GM21526 (cell line): Measurements from ENCODE around the gene CYP2D6.
"Not testable (repeated sequence)": the region's sequence is repeated elsewhere in the genome, so short reads cannot be mapped to it uniquely, and the experiment has no call there.

ENCODE experiments used
- ATAC-seq: cut with Tn5 transposase; IDR thresholded peaks from one replicate; pipeline ENCODE4 v1.9.1; 2021; ENCODE audit warnings: moderate library complexity; ENCODE audit not compliant: unreplicated experiment, low FRiP score

Gene CYP2D6

DNA sequence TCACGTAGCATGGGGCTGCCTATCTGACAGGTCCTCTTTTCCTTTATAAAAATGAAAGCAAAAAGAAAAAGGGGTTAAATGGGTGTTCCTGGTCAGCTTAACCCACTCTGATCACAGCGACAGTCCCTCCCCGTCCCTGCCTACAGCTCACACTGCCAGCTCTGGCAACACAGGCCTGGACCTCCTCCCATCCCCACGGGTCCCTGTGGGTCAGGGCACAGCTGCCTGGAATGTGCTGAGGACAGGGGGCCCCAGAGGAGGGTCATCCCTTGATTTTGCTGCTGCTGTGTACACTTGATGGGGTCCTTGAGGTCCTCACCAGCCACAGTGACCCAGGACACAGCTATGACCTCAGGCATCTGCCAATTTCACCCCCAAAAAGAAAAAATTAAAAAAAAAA lies 29.6 kb upstream of the CYP2D6 start:
- no peak for ATAC-seq

GRCh38 chr22:42158456-42159132 lies 28.0 kb upstream of the CYP2D6 start:
- no peak for ATAC-seq

GRCh38 chr22:42156598-42156997 lies 26.0 kb upstream of the CYP2D6 start:
- ATAC-seq: no peak

DNA sequence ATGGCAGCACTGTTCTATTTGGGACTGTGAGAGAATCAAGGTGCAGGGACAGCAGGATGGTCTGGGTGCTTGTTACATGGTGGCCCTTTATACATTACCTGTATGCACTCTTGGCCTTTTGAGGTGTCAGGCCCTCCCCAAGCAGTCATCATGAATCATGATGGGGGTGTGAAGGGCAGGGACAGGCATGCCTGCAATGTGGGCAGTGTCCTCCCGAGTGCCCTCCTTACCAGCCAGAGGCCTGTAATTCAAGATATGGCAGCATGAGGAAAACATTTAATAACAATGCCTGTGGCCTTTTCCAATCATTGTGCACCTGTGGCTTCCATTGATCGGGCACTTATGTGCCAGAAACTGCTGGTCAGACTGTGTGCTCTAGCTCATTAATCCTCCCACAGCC lies 25.5 kb upstream of the CYP2D6 start:
- ATAC-seq: no peak

- no peak for ATAC-seq
Measured at GRCh38 chr22:42155053-42155543, 24.5 kb upstream of the CYP2D6 start.

DNA sequence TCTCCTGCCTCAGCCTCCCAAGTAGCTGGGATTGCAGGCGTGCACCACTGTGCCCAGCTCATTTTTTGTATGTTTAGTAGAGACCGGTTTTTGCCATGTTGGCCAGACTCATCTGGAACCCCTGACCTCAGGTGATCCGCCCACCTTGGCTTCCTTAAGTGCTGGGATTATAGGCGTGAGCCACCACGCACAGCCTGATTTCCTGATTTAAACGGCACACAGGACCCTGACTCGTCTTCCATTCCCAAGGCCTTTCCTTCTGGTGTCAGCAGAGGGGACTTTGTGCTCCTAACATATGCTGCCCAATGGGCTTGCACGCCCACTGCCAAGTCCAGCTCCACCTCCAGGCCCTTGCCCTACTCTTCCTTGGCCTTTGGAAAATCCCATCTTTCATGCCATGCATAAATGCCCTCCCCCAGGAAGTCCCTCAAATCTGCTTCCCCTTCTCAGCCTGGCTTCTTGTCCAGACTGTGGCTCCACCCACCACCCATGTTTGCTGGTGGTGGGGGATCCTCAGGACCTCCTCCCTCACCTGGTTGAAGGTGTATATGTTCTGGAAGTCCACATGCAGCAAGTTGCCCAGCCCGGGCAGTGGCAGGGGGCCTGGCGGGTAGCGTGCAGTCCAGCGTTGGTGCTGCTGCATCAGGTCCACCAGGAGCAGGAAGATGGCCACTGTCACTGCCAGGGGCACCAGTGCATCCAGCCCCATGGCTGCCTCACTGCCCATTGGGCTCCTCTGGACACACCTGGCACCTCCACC lies 23.9 kb upstream of the CYP2D6 start:
- ATAC-seq: no peak

DNA sequence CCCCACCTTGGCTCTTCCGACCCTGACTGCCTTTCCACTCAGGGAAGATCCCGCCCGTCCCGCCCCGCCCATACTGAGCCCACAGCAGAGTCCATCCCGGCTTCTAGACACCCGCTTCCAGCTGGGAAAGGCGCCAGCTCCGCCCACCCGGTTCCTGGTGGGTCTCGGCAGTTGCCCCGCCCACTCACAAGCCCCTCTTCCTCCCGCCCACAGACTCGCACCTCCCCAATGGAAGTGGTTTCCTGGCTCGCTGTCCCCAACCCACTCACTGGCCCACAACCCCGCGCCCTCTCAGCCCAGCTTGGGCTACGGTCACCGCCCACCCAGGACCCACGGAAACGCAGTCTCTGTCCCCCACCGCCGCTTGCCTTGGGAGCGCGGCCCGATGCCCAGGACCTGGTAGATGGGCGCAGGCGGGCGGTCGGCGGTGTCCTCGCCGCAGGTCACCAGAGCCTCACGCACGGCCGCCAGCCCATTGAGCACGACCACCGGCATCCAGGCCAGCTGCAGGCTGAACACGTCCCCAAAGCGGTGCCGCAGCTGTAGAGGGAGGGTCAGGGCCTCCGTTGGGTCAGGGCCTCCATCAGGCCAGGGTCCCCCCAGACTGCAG lies 22.2 kb upstream of the CYP2D6 start:
- ATAC-seq: no peak

DNA sequence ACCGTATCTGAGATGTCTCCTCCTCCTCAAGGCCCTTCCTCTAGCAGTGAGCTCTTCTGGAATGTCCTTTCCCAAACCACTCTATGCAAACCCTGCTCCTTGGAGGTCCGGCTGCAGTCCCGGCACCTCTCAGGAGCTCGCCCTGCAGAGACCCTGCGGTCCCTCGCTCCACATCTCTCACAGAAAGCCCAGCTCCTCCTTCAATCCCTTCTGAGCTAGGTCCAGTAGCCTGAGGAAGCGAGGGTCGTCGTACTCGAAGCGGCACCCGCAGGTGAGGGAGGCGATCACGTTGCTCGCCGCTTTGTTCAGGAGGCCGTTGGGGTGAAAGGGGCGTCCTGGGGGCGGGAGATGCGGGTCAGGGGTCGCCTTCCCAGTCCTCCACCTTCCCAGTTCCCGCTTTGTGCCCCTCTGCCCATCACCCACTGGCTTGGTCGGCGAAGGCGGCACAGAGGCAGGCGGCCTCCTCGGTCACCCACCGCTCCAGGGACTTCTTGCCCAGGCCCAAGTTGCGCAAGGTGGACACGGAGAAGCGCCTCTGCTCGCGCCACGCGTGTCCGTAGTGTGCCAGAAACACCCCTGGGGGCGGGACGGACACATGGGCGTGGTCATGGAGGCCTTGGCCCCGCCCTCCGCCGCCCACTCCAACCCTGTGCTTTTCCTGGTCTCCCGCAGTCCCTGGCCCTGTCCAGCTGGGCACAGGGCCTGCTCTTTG lies 21.5 kb upstream of the CYP2D6 start:
- no peak for ATAC-seq

GRCh38 chr22:42150727-42151590 lies 20.3 kb upstream of the CYP2D6 start:
- no peak for ATAC-seq

DNA sequence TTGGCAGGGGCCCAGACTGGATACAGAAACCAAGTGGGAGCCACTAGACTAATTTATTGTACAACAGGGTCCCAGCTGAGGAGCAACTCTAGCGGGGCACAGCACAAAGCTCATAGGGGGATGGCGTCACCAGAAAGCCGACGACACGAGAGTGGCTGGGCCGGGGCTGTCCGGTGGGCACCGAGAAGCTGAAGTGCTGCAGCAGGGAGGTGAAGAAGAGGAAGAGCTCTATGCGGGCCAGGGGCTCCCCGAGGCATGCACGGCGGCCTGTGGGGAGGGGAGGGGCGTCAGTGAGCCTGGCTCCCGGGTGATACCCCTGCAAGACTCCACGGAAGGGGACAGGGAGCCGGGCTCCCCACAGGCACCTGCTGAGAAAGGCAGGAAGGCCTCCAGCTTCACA lies 19.2 kb upstream of the CYP2D6 start:
- ATAC-seq: not testable (repeated sequence)

- no peak for ATAC-seq
Measured at GRCh38 chr22:42145175-42145574, 14.6 kb upstream of the CYP2D6 start.

DNA sequence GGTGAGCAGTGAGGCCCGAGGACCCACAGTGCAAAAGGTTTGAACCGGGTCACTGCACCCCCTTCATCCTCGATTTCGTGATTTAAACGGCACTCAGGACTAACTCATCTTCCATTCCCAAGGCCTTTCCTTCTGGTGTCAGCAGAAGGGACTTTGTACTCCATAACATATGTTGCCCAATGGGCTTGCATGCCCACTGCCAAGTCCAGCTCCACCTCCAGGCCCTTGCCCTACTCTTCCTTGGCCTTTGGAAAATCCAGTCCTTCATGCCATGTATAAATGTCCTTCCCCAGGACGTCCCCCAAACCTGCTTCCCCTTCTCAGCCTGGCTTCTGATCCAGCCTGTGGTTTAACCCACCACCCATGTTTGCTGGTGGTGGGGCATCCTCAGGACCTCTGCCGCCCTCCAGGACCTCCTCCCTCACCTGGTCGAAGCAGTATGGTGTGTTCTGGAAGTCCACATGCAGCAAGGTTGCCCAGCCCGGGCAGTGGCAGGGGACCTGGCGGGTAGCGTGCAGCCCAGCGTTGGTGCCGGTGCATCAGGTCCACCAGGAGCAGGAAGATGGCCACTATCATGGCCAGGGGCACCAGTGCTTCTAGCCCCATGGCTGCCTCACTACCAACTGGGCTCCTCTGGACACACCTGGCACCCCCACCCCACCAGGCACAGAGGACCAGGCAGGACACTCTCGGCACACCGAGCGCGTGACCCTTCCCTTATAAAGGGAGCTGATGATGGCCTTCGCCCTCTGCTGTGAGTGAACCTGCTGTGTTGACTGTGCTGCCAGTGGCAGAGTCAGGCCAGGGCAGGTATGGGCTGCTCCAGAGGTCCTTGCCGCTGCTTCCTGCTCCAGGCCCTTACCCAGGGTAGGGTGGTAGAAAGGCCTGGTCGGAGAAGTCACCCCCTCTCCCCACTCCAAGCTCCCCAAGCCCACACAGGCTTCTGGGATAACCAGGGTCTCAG lies 13.5 kb upstream of the CYP2D6 start:
- not testable (repeated sequence) for ATAC-seq

DNA sequence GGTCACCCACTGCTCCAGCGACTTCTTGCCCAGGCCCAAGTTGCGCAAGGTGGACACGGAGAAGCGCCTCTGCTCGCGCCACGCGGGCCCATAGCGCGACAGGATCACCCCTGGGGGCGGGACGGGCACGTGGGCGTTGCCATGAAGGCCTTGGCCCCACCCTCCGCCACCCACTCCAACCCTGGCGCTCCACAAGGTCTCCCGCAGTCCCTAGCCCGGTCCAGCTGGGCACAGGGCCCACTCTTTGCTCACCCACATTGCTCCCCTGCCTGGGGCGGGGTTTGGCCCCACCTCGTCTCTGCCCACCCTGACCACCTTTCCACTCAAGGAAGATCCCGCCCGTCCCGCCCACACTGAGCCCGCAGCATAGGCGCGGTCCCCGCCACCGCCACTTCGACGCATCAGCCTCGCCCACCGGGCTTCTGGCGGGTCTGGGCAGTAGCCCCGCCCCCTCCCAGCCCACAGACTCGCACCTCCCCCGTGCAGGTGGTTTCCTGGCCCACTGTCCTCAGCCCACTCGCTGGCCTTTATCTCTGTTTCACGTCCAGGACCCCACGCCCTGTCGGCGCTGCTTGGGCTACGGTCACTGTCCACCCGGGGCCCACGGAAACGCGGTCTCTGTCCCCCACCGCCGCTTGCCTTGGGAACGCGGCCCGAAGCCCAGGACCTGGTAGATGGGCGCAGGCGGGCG lies 12.3 kb upstream of the CYP2D6 start:
- ATAC-seq: no peak

GRCh38 chr22:42141307-42142057 lies 10.9 kb upstream of the CYP2D6 start:
- not testable (repeated sequence) for ATAC-seq

- not testable (repeated sequence) for ATAC-seq
Measured at GRCh38 chr22:42140153-42140552, 9.5 kb upstream of the CYP2D6 start.

GRCh38 chr22:42139508-42139907 lies 8.9 kb upstream of the CYP2D6 start:
- not testable (repeated sequence) for ATAC-seq

GRCh38 chr22:42138972-42139371 lies 8.4 kb upstream of the CYP2D6 start:
- no peak for ATAC-seq
